GM13977 (cell line): ENCODE data around the gene SLC16A11.

Experiments
- DNase-seq: peaks from one replicate; pipeline ENCODE4 v3.0.0; 2012; ENCODE audit warnings: low spot score
- in situ Hi-C: fragments of 300-500 bp; cut with MboI; formaldehyde crosslinking; loops from one replicate; pipeline ENCODE4 v1.12.0; 2022; ENCODE audit warnings: low sequenced_read_pairs, low pct_unique_long_range_greater_than_20kb, mixed read lengths, inconsistent platforms; ENCODE audit not compliant: unreplicated experiment
- TF ChIP-seq, protein P1 (sequence below): IDR thresholded peaks from 2 replicates; pipeline ENCODE4 v1.5.1; 2012; ENCODE audit warnings: mild to moderate bottlenecking, control low read depth; ENCODE audit not compliant: insufficient read depth; ENCODE audit errors: extremely low read depth, missing control alignments

The SLC16A11 gene

DNA sequence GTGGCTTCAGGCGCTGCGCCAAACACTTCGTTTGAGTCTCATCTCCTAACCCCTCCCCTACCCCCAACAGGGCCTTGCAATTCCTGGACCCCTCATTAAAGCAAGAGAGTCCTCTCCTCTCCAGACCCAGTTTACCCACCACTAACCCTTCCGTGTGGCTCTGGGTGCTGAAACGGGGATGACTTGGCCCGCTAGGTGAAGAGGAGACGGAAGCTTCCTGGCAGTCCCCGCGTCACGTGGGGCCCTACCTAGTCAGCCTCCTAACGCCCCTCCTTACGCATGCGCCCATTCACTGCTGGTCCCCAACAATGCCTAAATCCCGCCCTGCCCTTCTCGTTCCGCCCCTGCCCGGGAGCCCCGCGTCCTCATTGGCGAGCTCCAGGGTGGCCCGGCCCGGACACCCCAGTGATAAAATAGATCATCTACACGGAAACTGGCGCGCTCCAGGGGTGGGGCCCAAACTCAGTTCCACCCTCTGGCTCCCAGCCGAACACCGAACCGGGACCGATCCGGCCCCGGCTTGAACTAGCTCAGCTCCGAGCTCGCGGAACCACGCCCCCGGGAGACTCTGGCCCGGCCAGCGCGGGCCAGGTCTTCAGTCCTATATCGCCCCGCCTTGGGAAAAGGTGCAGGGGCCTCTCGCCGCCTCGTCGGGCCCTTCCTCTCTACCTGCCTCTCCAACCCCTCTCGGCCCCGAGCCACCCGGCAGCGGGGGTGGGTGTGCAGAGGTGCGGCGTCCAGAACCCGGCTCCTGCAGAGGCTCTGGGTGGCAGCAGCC is 8.1 kb downstream of the SLC16A11 start, which contains the start of gene SLC16A13:
Gene SLC16A13 (plus strand): TSS at position 425 of the 778 bp plus-strand sequence. CDS start 368 bp downstream, outside the sequence.
- DNase-seq, result peak; percentile 99
- TF ChIP-seq, protein P1, sequence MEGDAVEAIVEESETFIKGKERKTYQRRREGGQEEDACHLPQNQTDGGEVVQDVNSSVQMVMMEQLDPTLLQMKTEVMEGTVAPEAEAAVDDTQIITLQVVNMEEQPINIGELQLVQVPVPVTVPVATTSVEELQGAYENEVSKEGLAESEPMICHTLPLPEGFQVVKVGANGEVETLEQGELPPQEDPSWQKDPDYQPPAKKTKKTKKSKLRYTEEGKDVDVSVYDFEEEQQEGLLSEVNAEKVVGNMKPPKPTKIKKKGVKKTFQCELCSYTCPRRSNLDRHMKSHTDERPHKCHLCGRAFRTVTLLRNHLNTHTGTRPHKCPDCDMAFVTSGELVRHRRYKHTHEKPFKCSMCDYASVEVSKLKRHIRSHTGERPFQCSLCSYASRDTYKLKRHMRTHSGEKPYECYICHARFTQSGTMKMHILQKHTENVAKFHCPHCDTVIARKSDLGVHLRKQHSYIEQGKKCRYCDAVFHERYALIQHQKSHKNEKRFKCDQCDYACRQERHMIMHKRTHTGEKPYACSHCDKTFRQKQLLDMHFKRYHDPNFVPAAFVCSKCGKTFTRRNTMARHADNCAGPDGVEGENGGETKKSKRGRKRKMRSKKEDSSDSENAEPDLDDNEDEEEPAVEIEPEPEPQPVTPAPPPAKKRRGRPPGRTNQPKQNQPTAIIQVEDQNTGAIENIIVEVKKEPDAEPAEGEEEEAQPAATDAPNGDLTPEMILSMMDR, result no peak
- in situ Hi-C loops, result no loop called here

DNA sequence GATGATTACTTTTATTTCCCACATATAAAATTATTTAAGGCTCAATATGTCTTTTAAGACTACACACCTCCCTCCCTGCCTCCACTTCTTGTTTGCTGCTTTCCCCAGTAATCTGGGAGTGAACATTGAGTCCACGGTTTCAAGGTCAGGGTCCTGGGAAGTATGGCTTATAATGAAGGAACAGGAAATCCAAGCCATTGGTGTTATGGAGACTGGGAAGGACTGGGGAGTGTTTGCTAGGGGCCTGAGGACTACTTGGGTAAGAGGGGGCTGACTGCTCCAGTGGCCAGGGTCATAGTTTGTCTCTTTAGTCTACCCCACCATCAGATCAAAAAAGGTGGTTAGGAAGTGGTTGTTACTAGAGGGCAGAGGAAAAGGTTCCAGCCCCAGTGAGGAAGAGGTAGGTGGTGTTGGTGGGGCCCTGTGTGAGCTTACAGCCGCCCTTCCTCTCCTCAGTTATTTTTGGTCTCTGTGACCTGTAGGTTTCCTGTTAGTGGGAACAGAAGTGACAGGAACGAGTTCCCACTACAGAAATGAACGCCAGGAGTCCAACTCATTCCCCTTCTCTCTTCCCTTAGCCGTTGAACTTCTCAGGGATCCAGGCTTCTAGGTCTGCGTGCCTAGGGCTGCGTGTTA is 8.8 kb downstream of the SLC16A11 start:
- in situ Hi-C loops, result no loop called here
- TF ChIP-seq, protein P1, result no peak
- no peak for DNase-seq

DNA sequence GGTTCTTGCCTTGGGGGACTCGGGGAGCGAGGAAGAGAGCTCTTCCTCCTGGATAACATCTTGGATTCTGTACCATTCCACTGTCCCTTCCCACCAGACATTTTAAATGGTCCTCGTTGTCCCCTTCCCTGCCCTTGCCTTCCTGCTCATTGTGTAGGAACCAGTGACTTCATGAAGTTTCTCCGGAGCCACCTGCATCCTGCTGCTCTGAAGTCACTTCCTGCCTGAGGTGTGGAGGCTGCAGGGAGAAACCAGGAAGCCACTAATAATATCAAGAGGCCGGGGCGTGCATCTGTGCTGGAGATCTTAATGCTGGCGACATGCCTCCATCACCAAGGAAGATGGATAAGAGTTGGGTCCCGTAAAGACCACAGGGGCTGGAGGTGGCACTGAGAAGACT is 14.2 kb downstream of the SLC16A11 start:
- TF ChIP-seq, protein P1, result no peak
- in situ Hi-C loops, result no loop called here
- DNase-seq, result no peak

DNA sequence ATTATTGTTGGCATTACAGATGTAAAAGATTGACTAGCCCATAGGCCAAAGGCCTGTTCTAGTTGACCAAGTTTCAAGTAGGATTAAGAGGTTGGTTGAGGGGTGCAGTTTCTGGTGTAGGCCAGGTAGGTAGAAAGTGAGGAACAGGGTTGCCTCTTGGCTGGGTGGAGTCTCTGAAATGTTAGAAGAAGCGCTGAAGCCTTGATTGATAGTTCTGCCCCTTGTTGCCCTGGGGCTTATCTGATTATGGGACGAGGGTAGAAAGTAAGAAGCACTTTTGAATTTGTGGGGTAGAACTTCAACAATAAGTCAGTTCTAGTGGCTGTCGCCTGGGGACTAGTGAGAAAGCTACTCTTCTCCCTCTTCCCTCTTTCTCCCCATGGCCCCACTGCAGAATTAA is 14.8 kb downstream of the SLC16A11 start:
- TF ChIP-seq, protein P1, result no peak
- in situ Hi-C loops, result no loop called here
- no peak for DNase-seq

DNA sequence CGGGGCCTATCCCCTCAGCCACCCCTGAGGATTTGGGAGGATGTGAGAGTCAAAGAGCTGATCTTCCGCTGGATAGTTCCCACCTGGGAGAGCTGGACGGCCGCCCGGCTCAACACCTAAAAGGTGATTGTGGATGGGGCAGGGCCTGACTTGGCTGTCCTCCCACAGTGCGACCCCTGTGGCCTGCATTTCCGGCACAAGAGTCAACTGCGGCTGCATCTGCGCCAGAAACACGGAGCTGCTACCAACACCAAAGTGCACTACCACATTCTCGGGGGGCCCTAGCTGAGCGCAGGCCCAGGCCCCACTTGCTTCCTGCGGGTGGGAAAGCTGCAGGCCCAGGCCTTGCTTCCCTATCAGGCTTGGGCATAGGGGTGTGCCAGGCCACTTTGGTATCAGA is 16.6 kb downstream of the SLC16A11 start:
- DNase-seq, result no peak
- in situ Hi-C loops, result no loop called here
- TF ChIP-seq, protein P1, result no peak

DNA sequence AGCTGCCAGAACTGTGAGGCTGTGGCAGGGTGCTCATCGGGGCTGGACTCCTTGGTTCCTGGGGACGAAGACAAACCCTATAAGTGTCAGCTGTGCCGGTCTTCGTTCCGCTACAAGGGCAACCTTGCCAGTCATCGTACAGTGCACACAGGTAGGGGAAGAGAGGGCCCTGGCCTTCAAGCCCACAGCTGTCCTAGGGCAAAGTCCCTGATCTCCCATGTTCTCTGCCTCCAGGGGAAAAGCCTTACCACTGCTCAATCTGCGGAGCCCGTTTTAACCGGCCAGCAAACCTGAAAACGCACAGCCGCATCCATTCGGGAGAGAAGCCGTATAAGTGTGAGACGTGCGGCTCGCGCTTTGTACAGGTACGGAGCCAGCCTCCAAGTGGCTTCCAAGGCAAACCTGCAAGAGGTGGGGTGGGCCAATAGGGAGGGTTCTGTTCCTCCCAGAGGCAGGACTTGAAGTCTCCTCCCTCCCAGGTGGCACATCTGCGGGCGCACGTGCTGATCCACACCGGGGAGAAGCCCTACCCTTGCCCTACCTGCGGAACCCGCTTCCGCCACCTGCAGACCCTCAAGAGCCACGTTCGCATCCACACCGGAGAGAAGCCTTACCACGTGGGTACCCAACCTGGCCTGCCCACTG is 17.3 kb downstream of the SLC16A11 start:
- DNase-seq, result no peak
- TF ChIP-seq, protein P1, result no peak
- in situ Hi-C loops, result no loop called here
